Keratinocyte (primary cell): ENCODE results near the gene STARD10. TPM values are rescaled to one million over a fixed set of nuclear protein-coding genes. Genes with fewer than 3 reads are reported as not detected.

Experiments
- DNase-seq: peaks from one replicate; pipeline ENCODE4 v3.0.0-alpha.2; 2011; ENCODE audit warnings: low read depth, missing footprints, low spot score
- FAIRE-seq: peaks from 2 replicates; lab custom pipeline; 2011; peaks lifted over from hg19 to GRCh38; lab: Jason Lieb, UNC
- H2AFZ ChIP-seq: 2 replicates; pipeline ENCODE4 v1.6.0; 2012; ENCODE audit warnings: low read length, control low read depth, inconsistent platforms; ENCODE audit not compliant: control insufficient read depth
- H3K27ac ChIP-seq: 2 replicates; pipeline ENCODE4 v1.5.1; 2011; ENCODE audit warnings: low read length; ENCODE audit not compliant: control insufficient read depth, insufficient read depth
- H3K27me3 ChIP-seq: 3 replicates; pipeline ENCODE4 v1.6.0; 2011; ENCODE audit warnings: low read length; ENCODE audit not compliant: control insufficient read depth, insufficient read depth; ENCODE audit errors: extremely low read depth
- H3K36me3 ChIP-seq, 2 experiments: 2 replicates in 1 of 2; 3 replicates in 1 of 2; pipeline ENCODE4 v1.5.1; 2011; ENCODE audit warnings: low read length in 2 of 2, mild to moderate bottlenecking in 1 of 2; ENCODE audit not compliant: control insufficient read depth in 2 of 2, insufficient read depth in 2 of 2; ENCODE audit errors: extremely low read depth in 1 of 2
- H3K4me1 ChIP-seq: 3 replicates; pipeline ENCODE4 v1.5.1; 2011; ENCODE audit warnings: low read length; ENCODE audit not compliant: control insufficient read depth, insufficient read depth; ENCODE audit errors: extremely low read depth
- H3K4me2 ChIP-seq: 3 replicates; pipeline ENCODE4 v1.6.0; 2011; ENCODE audit warnings: low read depth, low read length; ENCODE audit not compliant: control insufficient read depth, insufficient read depth; ENCODE audit errors: extremely low read depth
- H3K4me3 ChIP-seq, 3 experiments: fragments of 200-600 bp in 1 of 3; sonication (generic) in 1 of 3; 2 replicates in 2 of 3; 3 replicates in 1 of 3; pipeline ENCODE4 v1.5.1; 2011 to 2016; ENCODE audit warnings: low read length in 3 of 3, mild to moderate bottlenecking in 3 of 3, control low read depth in 2 of 3, inconsistent platforms in 1 of 3, low read depth in 1 of 3, mixed read lengths in 1 of 3, mixed run types in 1 of 3, moderate library complexity in 1 of 3; ENCODE audit not compliant: control insufficient read depth in 2 of 3, insufficient read depth in 2 of 3; ENCODE audit errors: extremely low read depth in 1 of 3
- H3K79me2 ChIP-seq: 2 replicates; pipeline ENCODE4 v1.6.0; 2012; ENCODE audit warnings: low read length; ENCODE audit not compliant: control insufficient read depth, insufficient read depth
- H3K9ac ChIP-seq: 3 replicates; pipeline ENCODE4 v1.6.0; 2011; ENCODE audit warnings: low read length; ENCODE audit not compliant: control insufficient read depth, insufficient read depth; ENCODE audit errors: extremely low read depth
- H3K9me1 ChIP-seq: 3 replicates; pipeline ENCODE4 v1.6.0; 2011; ENCODE audit warnings: low read length; ENCODE audit not compliant: control insufficient read depth, insufficient read depth; ENCODE audit errors: extremely low read depth
- H3K9me3 ChIP-seq: 2 replicates; pipeline ENCODE4 v1.5.1; 2012; ENCODE audit warnings: low read depth, low read length; ENCODE audit not compliant: control insufficient read depth
- H4K20me1 ChIP-seq: 3 replicates; pipeline ENCODE4 v1.6.0; 2011; ENCODE audit warnings: low read length; ENCODE audit not compliant: control insufficient read depth, insufficient read depth; ENCODE audit errors: extremely low read depth
- EZH2 ChIP-seq: IDR thresholded peaks from one replicate; pipeline ENCODE4 v1.6.1; 2012; ENCODE audit warnings: inconsistent platforms, mild to moderate bottlenecking, low read length, moderate library complexity
- dilution Hi-C: fragments of 300-500 bp; cut with MboI; formaldehyde crosslinking; loops from one replicate; pipeline ENCODE4 v1.7.0; 2020; ENCODE audit warnings: low sequenced_read_pairs; ENCODE audit not compliant: extremely low pct_ligation_motif_present
- polyA plus RNA-seq, 5 experiments: library from polyadenylated mRNA; depleted of rRNA in 3 of 5; stranded (reverse) in 3 of 5; stranded (forward) in 1 of 5; unstranded in 1 of 5; fragments of >200 nt; gene quantifications; 1 replicate in 1 of 5; 2 replicates in 3 of 5; 3 replicates in 1 of 5; pipeline versions ENCODE4 v1.2.1 to v1.2.3, GENCODE V29; 2011 to 2012; ENCODE audit warnings: missing spikeins in 2 of 5, low read depth in 1 of 5, low replicate concordance in 1 of 5
- TF ChIP-seq, protein P1 (sequence below), 3 experiments: IDR thresholded peaks in 1 of 3; conservative IDR thresholded peaks in 1 of 3; optimal IDR thresholded peaks in 1 of 3; 2 replicates in 2 of 3; 3 replicates in 1 of 3; pipeline versions ENCODE3 to v1.5.1; 2011; ENCODE audit warnings: low read length in 3 of 3, mild to moderate bottlenecking in 3 of 3, moderate library complexity in 2 of 3, control low read depth in 1 of 3, inconsistent platforms in 1 of 3; ENCODE audit not compliant: insufficient read depth in 2 of 3; ENCODE audit errors: extremely low read depth in 1 of 3

The STARD10 gene
- polyA plus RNA-seq, 1 donor (not counting 4 experiments of a cell fraction or from before 2014, with no cell fraction given): 67.0 TPM

DNA sequence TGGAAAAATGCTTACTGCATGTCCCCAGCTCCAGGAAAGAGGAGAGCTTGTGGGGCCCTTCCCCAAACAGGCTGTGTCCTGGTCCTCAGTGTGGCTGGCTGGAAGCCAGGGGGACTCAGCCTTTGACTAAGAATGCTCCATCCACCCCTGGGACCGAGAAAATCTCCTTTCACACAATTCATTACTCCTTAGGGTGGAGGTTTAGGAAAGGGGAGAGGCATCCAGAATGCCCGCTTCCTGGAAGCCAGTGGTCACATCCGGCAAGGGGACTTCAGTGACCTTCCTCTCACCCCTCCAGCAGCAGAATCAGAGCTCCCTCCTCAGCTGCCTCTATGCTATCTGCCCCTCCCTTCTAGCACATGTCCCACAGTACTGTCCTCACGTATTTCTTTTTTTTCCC is 42.3 kb upstream of the STARD10 start:
- Histone ChIP-seq H3K9ac (no peak overlapping the region), H4K20me1 (no peaks in the 10 kb centered on the region), H3K4me1 (peaks cover 29% of the 10 kb centered on the region), H3K9me3 (no peaks in the 10 kb centered on the region), H3K27me3 (no peaks in the 10 kb centered on the region), H3K79me2 (no peaks in the 10 kb centered on the region), H3K4me2 (no peak overlapping the region), H2AFZ (no peak overlapping the region), H3K27ac (no peak overlapping the region), H3K9me1 (no peaks in the 10 kb centered on the region), H3K36me3 (peaks cover 0 to 4% of the 10 kb centered on the region in 2 experiments), H3K4me3 (no peak overlapping the region)
- FAIRE-seq: no peak
- DNase-seq: no peak
- dilution Hi-C loops: no loop called here
- TF ChIP-seq EZH2: no peak
- TF ChIP-seq, protein P1, sequence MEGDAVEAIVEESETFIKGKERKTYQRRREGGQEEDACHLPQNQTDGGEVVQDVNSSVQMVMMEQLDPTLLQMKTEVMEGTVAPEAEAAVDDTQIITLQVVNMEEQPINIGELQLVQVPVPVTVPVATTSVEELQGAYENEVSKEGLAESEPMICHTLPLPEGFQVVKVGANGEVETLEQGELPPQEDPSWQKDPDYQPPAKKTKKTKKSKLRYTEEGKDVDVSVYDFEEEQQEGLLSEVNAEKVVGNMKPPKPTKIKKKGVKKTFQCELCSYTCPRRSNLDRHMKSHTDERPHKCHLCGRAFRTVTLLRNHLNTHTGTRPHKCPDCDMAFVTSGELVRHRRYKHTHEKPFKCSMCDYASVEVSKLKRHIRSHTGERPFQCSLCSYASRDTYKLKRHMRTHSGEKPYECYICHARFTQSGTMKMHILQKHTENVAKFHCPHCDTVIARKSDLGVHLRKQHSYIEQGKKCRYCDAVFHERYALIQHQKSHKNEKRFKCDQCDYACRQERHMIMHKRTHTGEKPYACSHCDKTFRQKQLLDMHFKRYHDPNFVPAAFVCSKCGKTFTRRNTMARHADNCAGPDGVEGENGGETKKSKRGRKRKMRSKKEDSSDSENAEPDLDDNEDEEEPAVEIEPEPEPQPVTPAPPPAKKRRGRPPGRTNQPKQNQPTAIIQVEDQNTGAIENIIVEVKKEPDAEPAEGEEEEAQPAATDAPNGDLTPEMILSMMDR (optimal IDR thresholded peaks at IDR 0.05 in 1 of 3, IDR thresholded peaks at IDR 0.05 in 1 of 3, conservative IDR thresholded peaks at IDR 0.05 in 1 of 3; ENCODE audit: extremely low read depth in 1 of 3, insufficient read depth in 2 of 3, low read length in 3 of 3): no peak

DNA sequence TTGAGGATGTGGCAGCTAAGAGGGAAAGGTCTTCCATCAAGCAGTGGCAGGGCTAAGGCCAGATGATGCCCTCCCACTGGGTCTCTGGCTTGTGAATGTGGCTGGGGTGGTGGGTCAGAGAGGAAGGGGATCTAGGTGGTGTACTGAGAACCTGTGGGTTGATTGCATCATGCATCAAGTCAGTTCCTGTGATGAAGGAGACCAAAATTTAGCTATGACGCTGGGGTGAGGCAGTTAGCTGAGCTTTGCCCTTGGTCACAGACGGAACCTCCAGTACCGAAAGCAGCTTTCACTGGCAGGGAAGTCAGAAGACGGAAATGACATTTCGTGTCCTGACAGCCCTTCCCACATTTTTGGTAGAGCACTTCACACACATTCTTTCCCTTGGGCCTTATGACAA is 41.1 kb upstream of the STARD10 start:
- Histone ChIP-seq H3K79me2 (no peaks in the 10 kb centered on the region), H3K4me2 (no peak overlapping the region), H4K20me1 (no peaks in the 10 kb centered on the region), H3K9me3 (no peaks in the 10 kb centered on the region), H2AFZ (no peak overlapping the region), H3K4me3 (no peak overlapping the region), H3K27ac (no peak overlapping the region), H3K9me1 (no peaks in the 10 kb centered on the region), H3K4me1 (peaks cover 30% of the 10 kb centered on the region), H3K36me3 (peaks cover 0 to 4% of the 10 kb centered on the region in 2 experiments), H3K27me3 (no peaks in the 10 kb centered on the region), H3K9ac (no peak overlapping the region)
- TF ChIP-seq, protein P1 (optimal IDR thresholded peaks at IDR 0.05 in 1 of 3, IDR thresholded peaks at IDR 0.05 in 1 of 3, conservative IDR thresholded peaks at IDR 0.05 in 1 of 3; ENCODE audit: extremely low read depth in 1 of 3, insufficient read depth in 2 of 3, low read length in 3 of 3): no peak
- no peak for TF ChIP-seq EZH2
- dilution Hi-C loops: no loop called here
- FAIRE-seq (no peak), DNase-seq (no peak)
